HG02943 (cell line): Measurements from ENCODE around the gene IMMP2L.
"Not testable (repeated sequence)": the region's sequence is repeated elsewhere in the genome, so short reads cannot be mapped to it uniquely, and the experiment has no call there.

Experiments
- ATAC-seq: cut with Tn5 transposase; IDR thresholded peaks from one replicate; pipeline ENCODE4 v1.9.1; 2021; ENCODE audit warnings: mild to moderate bottlenecking, low read depth, moderate library complexity; ENCODE audit not compliant: unreplicated experiment

The IMMP2L gene

DNA sequence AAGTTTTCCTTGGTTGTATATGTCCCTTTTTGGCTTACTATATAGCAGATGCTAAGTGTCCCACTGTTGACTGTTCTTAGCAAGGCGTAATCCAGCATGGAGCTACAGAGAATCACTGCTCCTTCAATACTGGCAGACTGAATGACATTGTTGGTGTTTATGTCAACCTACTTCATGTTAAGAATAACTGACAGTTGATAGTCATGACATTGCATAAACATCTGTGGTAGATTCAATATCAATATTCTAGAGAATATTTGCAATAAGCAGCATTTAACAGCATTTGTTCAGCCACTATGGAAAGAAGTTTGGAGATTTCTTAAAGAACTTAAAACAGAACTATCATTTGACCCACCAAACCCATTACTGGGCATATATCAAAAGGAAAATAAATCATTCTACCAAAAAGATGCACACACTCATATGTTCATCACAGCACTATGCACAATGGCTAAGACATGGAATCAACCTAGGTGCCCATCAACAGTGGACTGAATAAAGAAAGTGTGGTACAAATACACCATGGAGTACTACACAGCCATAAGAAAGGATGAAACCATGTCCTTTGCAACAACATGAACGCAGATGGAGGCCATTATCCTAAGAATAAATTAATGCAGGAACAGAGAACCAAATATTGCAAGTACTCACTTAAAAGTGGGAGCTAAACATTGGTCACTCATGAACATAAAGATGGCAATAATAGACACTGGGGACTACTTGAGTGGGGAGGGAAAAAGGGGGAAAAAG lies 88.7 kb downstream of the IMMP2L start:
- no peak for ATAC-seq

DNA sequence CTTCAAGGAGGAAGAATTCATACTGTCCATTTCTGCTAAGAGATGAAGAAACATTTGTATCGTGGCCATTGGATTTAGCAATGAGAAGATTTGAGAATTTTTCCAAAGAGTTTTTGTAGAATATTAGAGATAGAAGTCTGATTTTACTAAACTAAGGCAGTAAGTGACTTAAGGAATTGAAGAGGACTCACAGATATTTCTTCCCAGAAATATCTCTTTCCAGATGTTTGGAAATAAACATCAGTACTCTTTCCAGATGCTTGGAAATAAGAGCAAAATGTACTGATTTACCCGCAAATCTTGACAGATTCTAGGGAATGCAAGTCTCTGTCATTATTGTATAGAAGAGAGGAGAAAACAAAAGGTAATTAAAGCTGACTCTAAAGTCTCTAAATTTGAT lies 91.3 kb downstream of the IMMP2L start:
- ATAC-seq: no peak

DNA sequence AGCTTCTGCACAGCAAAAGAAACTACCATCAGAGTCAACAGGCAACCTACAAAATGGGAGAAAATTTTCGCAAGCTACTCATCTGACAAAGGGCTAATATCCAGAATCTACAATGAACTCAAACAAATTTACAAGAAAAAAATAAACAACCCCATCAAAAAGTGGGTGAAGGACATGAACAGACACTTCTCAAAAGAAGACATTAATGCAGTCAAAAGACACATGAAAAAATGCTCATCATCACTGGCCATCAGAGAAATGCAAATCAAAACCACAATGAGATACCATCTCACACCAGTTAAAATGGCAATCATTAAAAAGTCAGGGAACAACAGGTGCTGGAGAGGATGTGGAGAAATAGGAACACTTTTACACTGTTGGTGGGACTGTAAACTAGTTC lies 92.4 kb downstream of the IMMP2L start:
- not testable (repeated sequence) for ATAC-seq

DNA sequence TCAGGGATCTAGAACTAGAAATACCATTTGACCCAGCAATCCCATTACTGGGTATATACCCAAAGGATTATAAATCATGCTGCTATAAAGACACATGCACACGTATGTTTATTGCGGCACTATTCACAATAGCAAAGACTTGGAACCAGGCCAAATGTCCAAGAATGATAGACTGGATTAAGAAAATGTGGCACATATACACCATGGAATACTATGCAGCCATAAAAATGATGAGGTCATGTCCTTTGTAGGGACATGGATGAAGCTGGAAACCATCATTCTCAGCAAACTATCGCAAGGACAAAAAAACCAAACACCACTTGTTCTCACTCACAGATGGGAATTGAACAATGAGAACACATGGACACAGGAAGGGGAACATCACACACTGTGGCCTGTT lies 96.5 kb downstream of the IMMP2L start:
- not testable (repeated sequence) for ATAC-seq

DNA sequence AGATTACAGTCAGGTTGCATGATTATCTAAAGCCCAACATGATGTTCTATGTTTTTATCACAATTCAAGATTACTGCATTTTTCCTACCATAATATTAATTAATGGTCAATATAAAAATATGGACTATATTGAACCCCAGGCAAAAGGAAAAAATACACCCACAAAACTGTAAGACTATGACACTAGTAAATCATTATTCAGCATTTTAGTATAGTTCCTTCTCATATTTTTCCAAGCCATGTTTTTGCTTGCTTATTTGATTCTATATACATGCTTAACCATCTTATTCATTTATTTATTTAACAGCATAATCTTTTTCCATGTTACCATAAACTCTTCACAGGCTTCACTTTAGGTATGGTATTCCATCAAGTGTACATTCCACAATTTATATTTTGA lies 101.6 kb downstream of the IMMP2L start:
- ATAC-seq: no peak

DNA sequence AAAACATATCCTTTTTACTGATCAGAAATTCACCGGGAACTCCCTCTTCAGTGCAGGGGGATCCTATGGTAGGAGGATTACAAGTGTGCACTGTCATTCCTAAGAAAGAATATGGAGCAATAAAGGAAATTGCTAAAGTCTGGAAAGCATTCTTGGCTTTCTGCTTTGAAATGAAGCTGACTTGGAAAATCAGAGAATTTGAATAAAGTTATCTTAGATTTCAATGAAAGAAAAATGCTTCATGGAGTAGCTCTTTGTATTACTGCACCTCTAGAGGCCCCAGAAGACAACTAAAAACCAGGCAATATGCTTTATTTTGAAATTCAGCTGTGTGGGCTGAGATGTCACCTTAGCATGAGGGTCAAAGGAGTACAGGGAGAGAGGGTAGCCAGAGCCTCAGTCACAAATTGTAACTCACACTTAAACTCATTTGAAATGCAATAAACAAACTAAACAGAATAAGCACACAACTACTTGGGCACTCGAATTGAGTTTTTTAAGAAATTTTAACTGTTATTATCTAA lies 102.5 kb downstream of the IMMP2L start:
- ATAC-seq: no peak

DNA sequence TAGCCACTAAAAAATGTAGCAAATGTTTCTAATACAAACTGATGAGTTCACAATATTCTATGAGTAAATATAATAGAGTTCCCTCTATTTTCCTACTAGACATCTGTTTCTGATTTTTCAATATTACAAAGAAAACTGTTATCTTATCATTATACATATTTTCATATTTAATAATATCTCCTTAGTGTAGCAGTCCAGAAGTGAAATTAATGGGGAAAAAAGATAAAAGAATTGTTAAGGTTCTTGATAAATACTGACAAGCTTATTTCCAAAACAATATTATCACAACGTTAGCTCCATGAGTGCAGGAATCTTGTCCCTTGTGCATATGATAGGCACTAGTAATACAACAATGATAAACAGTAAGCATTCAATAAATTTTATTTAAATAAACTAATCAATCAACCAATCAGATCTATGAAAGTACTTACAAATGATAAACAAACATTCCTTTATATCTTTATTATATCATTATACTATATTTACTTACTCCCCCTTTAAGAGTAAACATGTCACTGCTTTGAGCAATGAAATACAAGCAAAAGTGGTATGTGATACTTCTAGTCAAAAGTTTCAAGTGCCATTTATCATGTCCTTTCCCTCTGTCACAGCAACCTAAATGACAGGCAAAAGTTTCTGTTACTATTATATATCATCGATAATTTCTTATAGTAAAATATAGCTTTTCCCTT lies 103.1 kb downstream of the IMMP2L start:
- ATAC-seq: no peak

DNA sequence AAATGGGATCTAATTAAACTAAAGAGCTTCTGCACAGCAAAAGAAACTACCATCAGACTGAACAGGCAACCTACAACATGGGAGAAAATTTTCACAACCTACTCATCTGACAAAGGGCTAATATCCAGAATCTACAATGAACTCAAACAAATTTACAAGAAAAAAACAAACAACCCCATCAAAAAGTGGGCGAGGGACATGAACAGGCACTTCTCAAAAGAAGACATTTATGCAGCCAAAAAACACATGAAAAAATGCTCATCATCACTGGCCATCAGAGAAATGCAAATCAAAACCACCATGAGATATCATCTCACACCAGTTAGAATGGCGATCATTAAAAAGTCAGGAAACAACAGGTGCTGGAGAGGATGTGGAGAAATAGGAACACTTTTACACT lies 111.6 kb downstream of the IMMP2L start:
- ATAC-seq: not testable (repeated sequence)

DNA sequence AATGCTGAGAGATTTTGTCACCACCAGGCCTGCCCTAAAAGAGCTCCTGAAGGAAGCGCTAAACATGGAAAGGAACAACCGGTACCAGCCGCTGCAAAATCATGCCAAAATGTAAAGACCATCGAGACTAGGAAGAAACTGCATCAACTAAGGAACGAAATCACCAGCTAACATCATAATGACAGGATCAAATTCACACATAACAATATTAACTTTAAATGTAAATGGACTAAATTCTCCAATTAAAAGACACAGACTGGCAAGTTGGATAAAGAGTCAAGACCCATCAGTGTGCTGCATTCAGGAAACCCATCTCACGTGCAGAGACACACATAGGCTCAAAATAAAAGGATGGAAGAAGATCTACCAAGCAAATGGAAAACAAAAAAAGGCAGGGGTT lies 114.8 kb downstream of the IMMP2L start:
- ATAC-seq: not testable (repeated sequence)

DNA sequence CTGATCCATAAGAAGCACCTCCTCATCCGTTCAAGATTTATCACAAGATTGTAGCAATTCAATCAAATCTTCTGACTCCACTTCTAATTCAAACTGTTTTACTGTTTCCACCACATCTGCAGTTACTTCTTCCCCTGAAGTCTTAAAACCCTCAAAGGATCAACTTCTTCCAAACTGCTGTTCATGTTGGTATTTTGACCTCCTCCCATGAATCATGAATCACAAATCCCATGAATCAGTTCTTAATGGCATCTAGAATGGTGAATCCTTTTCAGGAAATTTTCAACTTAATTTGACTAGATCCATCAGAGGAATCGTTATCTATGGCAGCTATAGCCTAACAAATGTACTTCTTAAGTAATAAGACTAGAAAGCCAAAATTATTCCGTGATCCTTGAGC lies 122.3 kb downstream of the IMMP2L start:
- no peak for ATAC-seq

DNA sequence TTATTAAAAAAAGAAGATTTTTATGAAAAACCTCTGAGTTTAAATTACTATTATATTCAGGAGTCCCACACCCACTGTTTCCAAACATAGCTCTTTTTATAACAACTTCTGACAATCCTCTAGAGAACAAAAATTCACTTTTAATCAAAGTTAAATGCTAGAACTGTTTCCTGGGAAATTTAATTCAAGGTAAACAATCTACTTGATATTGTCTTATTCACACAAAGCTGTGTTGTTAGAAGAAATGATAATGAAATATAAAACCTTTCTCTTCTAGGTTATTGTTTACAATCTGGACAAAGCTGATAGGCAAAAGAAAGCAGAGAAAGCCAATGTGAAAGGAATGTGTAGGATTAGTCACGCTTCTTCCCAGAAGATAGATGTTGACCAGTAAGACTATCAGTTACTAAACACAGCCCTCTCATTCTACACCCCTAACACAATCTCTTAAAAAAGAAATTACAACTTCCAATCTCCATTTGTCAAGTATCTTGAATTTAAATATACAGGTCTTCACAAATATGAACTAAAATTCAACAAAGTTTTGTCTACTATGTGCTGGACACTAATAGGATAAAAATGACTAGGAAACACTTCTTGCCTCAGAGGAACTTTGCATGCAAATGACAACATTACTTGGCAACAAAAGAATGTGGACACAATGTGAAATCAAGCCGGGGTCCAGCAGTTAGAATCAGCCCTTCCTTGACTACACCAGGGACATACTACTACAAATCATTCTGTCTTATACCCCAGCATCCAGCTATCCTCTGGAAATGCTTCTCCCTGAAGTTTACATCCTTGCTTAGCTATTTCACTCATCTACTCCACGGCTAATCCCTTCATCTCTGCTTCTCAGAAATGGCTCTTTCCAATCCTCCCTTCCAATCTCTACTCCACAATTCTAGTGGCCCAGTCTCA lies 123.7 kb downstream of the IMMP2L start:
- no peak for ATAC-seq

DNA sequence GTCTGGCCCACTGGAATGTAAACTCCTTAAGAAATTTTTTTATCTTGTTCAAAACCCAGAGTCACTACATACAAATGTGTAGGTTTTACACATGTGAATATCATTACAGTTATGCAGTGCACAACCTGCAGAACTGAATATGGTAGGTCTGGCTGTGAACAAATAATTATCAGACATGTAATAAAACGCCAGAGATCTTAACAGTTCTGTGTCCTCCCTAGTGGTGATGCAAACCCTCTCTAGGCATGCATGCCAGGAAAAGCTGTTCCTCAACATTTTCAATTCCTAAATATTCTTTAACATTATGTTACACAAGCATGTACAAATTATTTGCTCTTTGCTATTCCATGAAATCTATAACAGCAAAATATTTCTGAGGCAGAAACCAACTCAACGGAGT lies 124.6 kb downstream of the IMMP2L start:
- ATAC-seq: no peak

DNA sequence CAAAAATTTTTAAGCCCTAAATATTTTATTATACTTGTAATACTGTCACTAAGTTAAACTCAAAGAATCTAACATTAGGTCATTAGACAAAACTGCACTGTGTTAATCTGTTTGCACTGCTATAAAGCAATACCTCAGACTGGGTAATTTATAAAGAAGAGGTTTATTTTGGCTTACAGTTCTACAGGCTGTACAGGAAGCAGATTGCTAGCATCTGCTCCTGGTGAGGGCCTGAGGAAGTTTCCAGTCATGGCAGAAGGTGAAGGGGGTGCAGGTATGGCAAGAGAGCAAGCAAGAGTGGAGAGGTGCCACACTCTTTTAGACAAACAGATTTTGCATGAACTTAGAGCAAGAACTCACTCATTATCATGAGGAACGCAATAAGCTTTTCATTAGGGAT lies 125.7 kb downstream of the IMMP2L start:
- ATAC-seq: no peak

DNA sequence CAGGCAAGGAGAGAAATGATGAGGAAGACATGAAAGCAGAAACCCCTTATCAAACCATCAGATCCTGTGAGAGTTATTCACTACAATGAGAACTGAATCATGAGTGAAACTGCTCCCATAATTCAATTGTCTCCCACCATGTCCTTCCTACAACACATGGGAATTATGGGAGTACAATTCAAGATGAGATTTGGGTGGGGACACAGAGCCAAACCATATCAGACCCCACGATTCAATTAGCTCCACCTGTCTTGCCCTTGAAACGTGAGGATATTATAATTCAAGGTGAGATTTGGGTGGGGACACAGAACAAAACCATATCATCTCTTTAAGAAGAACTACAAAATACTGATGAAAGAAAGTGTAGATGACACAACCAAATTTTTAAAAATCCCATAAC lies 128.9 kb downstream of the IMMP2L start:
- ATAC-seq: no peak

DNA sequence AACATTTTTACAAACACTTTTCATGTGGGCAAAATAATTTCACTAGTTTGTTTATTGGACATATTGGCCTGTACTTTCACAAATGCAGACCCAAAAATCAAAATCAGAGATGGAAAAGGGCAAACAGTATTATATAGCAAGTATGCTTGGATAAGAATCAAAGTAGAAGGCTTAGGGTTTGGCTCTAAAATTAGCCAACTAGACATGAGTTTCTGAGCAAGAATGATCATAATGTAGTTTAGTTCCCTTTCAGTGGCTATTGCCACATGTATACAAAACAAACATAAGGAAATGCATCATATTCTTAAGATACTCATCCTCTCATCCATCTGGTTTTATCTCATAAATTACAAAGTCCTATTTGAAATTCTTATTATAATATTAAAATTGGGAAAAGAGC lies 132.5 kb downstream of the IMMP2L start:
- no peak for ATAC-seq

DNA sequence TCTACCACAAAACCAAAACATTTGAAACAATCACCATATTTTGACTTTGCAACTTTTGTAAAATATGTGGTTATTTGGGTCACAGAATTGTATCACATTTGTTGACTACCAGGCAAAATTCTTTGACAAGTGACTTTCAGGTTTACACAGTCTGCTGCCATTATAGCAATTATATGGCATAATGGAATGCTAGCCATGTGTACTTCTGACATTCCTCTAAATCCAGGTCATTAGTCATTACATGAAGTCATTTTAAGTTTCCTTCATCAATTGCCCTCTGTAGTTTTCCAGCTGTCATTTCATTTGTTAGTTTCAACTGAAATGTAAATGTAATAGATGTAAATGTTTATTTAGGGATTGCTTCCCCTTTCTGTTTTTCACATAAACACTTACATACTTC lies 137.5 kb downstream of the IMMP2L start:
- no peak for ATAC-seq

DNA sequence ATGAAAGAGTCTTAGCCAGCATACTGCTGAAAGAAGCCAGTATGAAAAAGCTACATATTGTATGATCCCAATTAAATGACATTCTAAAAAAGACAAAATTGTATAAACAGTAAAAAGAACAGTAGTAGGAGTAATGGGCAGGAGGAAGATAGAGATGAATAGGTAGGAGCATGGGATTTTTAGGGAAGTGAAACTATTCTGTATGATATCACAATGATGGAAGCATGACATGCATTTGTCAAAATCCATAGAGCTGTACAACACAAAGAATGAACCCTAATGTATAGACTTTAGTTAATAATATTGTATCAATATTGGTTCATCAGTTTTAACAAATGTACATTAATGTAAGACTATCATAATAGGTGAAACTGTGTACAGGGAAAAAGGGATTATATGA lies 147.9 kb downstream of the IMMP2L start:
- ATAC-seq: no peak

DNA sequence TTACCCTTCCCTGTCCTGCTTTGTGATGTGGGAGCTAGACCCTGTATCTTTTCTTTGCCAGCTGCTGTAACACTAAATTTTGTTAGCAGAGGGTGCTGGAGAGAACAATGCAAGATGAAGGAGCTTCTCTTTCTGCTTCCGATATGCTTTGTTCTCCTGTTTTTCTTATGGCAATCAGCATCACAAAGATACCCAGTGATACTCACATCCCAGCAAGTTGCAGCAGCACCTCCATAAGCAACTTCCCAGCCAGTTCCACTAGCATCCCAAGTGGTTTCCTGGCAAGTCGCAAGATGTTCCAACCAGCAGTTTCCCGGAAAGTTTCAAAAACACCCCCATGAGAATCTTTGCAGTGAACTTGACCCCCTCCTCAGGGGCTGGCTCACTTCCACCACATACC lies 148.6 kb downstream of the IMMP2L start:
- no peak for ATAC-seq

DNA sequence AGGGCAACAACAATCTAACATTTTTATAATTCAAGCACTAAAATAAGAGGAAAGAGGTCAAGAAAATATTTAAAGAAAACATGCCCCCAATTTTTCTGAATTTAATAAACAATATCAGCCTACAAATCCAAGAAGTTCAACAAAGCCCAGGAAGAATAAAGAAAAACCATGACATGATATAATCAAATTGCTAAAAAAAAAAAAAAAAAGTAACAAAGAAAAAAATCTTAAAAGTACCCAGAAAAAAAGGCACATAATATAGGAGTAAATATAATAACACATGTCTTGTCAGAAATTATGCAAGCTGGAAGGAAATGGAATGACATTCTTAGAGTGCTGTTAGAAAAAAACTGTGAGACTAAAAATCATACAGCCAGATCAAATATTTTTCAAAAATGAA lies 151.4 kb downstream of the IMMP2L start:
- no peak for ATAC-seq

DNA sequence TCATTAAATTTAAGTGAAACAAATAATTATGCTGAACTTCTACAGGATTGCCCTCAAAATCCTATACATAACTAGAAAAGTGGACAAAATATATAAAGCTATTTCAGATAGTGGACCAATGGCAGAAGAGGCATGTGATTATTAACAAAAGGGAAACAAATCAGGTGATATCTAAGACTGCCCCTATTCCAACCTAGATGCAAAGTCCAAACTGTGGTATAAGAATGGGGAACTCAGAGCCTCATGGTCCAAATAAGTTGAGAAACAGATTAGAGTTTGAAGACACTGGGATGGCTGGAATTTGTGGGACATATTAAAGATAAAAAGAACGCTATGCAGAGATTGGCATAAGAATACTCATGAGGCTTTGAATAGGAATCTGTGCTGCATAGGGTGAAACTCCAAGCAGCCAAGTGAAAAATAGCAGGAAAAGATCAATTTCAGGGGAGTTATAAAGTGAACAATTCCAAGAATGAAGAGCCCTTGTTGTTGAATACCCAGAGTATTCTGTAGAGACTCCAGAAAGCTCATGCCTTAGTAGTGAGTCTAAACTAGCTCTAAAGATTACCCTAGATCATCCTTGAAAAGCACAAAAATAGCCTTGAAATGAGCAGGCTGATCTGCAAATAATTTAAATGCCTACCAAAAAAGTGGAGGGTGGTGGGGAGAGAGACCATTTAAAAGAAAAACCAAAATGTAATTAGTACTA lies 152.4 kb downstream of the IMMP2L start:
- no peak for ATAC-seq
